Measurements from ENCODE around the gene IFNG.

The IFNG gene

DNA sequence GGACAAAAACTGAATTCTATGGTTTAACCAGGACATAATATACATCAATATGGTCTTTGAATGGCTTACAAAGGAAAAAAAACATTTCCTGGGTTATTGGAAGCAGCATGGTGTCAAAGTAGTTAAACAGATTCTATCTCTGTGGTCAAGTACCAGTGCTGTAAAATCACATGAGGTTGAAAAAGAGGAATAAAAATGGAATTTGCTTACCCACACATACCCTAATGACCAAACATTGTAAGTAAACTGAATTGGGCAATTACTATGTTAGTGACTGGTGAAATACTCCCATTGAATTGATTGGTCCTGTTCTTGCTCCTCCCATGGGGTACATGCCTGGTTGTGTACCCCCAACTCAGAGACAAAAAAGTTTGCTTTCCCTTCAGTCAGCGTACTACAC is 19.6 kb downstream of the IFNG start:
- H3K27ac ChIP-seq, result no peak overlapping the region
- TF ChIP-seq, protein P1, sequence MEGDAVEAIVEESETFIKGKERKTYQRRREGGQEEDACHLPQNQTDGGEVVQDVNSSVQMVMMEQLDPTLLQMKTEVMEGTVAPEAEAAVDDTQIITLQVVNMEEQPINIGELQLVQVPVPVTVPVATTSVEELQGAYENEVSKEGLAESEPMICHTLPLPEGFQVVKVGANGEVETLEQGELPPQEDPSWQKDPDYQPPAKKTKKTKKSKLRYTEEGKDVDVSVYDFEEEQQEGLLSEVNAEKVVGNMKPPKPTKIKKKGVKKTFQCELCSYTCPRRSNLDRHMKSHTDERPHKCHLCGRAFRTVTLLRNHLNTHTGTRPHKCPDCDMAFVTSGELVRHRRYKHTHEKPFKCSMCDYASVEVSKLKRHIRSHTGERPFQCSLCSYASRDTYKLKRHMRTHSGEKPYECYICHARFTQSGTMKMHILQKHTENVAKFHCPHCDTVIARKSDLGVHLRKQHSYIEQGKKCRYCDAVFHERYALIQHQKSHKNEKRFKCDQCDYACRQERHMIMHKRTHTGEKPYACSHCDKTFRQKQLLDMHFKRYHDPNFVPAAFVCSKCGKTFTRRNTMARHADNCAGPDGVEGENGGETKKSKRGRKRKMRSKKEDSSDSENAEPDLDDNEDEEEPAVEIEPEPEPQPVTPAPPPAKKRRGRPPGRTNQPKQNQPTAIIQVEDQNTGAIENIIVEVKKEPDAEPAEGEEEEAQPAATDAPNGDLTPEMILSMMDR (conservative IDR thresholded peaks at IDR 0.05), result no peak

- no peak overlapping the region for H3K27ac ChIP-seq
- TF ChIP-seq, protein P1 (conservative IDR thresholded peaks at IDR 0.05), result no peak
Measured at GRCh38 chr12:68139001-68139400, 20.5 kb downstream of the IFNG start.

DNA sequence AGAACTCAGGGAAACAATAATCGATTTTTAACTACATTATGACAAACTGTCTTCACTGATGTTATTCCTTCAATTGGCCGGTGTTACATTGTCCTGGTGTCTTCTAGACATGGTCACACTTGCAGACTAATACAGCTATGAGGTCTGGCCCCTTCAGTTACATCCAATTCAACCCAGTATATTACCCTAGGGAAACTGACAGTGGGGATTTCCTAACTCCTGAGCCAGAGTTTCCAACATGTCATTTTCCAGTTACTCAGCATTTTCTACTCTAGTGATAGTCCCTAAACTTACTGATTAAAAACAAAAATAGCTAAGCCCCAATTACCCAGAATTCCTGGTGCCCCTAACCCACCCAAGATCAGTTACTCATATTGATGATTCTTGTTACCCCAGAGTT is 21.1 kb downstream of the IFNG start:
- H3K27ac ChIP-seq, result no peak overlapping the region
- TF ChIP-seq, protein P1 (conservative IDR thresholded peaks at IDR 0.05), result no peak

- H3K27ac ChIP-seq, result no peak overlapping the region
- TF ChIP-seq, protein P1 (conservative IDR thresholded peaks at IDR 0.05), result no peak
Measured at GRCh38 chr12:68137335-68137830, 22.2 kb downstream of the IFNG start.

- TF ChIP-seq, protein P1 (conservative IDR thresholded peaks at IDR 0.05), result no peak
- no peak overlapping the region for H3K27ac ChIP-seq
Measured at GRCh38 chr12:68135520-68135919, 24.0 kb downstream of the IFNG start.

GRCh38 chr12:68131867-68132414 is 27.6 kb downstream of the IFNG start:
- no peak overlapping the region for H3K27ac ChIP-seq
- TF ChIP-seq, protein P1 (conservative IDR thresholded peaks at IDR 0.05), result no peak

GRCh38 chr12:68129979-68130378 is 29.6 kb downstream of the IFNG start:
- no peak overlapping the region for H3K27ac ChIP-seq
- TF ChIP-seq, protein P1 (conservative IDR thresholded peaks at IDR 0.05), result no peak
